HepG2 (cell line): ENCODE measurements around the gene TIMM23. TPM values are rescaled to one million over a fixed set of nuclear protein-coding genes. Genes with fewer than 3 reads are reported as not detected.
A peak's percentile ranks its signal among the peaks of the same experiment; 100 is the strongest.

Experiments
- DMAP1 ChIP-seq: IDR thresholded peaks from 2 replicates; pipeline ENCODE4 v1.6.1; 2016
- KDM4B ChIP-seq: sonication (generic); formaldehyde crosslinking; IDR thresholded peaks from 2 replicates; pipeline ENCODE4 v1.4.0; 2020; ENCODE audit warnings: missing genetic modification reagents
- RFXANK ChIP-seq: IDR thresholded peaks from 2 replicates; pipeline ENCODE4 v1.6.1; 2016
- RXRA ChIP-seq: sonication (generic); formaldehyde crosslinking; IDR thresholded peaks from 2 replicates; pipeline ENCODE4 v1.5.1; 2020; ENCODE audit warnings: missing genetic modification reagents
- SCMH1 ChIP-seq: sonication (generic); formaldehyde crosslinking; IDR thresholded peaks from 2 replicates; pipeline ENCODE4 v1.9.0; 2021; ENCODE audit warnings: missing genetic modification reagents, mild to moderate bottlenecking, borderline replicate concordance
- TBL1XR1 ChIP-seq: fragments of 150-350 bp; IDR thresholded peaks from 2 replicates; pipeline ENCODE4 v1.6.1; 2014; ENCODE audit warnings: borderline replicate concordance, low read length; ENCODE audit not compliant: partially characterized antibody
- TCF7 ChIP-seq: sonication (generic); IDR thresholded peaks from 2 replicates; pipeline ENCODE4 v1.6.1; 2016; ENCODE audit warnings: antibody characterized with exemption, low read depth
- TOE1 ChIP-seq: sonication (generic); formaldehyde crosslinking; IDR thresholded peaks from 2 replicates; pipeline ENCODE4 v1.4.0; 2020; ENCODE audit warnings: mild to moderate bottlenecking, missing genetic modification reagents
- U2AF2 ChIP-seq: fragments of 200-400 bp; formaldehyde crosslinking; IDR thresholded peaks from 2 replicates; pipeline ENCODE4 v1.6.1; 2017; ENCODE audit warnings: low read depth, mild to moderate bottlenecking, low read length
- ZBTB38 ChIP-seq: sonication (generic); formaldehyde crosslinking; IDR thresholded peaks from 2 replicates; pipeline ENCODE4 v1.5.1; 2020; ENCODE audit warnings: mild to moderate bottlenecking, missing genetic modification reagents
- ZNF205 ChIP-seq: IDR thresholded peaks from 2 replicates; pipeline ENCODE4 v1.6.1; 2018; ENCODE audit warnings: missing biosample characterization, missing genetic modification reagents
- ZNF33A ChIP-seq: sonication (generic); formaldehyde crosslinking; IDR thresholded peaks from 2 replicates; pipeline ENCODE4 v1.5.1; 2020; ENCODE audit warnings: missing genetic modification reagents, mild to moderate bottlenecking, moderate library complexity, borderline replicate concordance
- ZNF589 ChIP-seq: sonication (generic); formaldehyde crosslinking; conservative IDR thresholded peaks from 2 replicates; pipeline ENCODE4 v1.8.0; 2022; ENCODE audit warnings: mild to moderate bottlenecking, moderate library complexity, missing genetic modification reagents
- ZNF607 ChIP-seq: sonication (generic); formaldehyde crosslinking; IDR thresholded peaks from 2 replicates; pipeline ENCODE4 v1.5.1; 2020; ENCODE audit warnings: missing genetic modification reagents, mild to moderate bottlenecking, borderline replicate concordance
- ZNF747 ChIP-seq: sonication (generic); formaldehyde crosslinking; IDR thresholded peaks from 2 replicates; pipeline ENCODE4 v1.8.1; 2023; ENCODE audit warnings: missing genetic modification reagents, mild to moderate bottlenecking, borderline replicate concordance
- ZNF788 ChIP-seq: sonication (generic); formaldehyde crosslinking; IDR thresholded peaks from 2 replicates; pipeline ENCODE4 v1.5.0; 2020; ENCODE audit warnings: mild to moderate bottlenecking, missing genetic modification reagents, borderline replicate concordance
- polyA plus RNA-seq, 8 experiments: library from polyadenylated mRNA; depleted of rRNA in 3 of 8; stranded (reverse) in 7 of 8; unstranded in 1 of 8; fragments of >200 nt; fragmentation: Illumina TruSeq in 4 of 8; extraction: Trizol in 4 of 8; gene quantifications; 2 replicates each; pipeline versions ENCODE4 v1.2.1 to v1.2.3, GENCODE V29; 2011 to 2016; ENCODE audit warnings: low read depth in 4 of 8, missing spikeins in 1 of 8, mixed read lengths in 1 of 8; ENCODE audit not compliant: insufficient read depth in 1 of 8
- total RNA-seq, 5 experiments: library from RNA; depleted of rRNA; stranded (reverse); fragments of >200 nt; fragmentation: Illumina TruSeq; extraction: Trizol; gene quantifications; 2 replicates each; pipeline ENCODE4 v1.2.3, GENCODE V29; 2016; ENCODE audit warnings: low read depth in 1 of 5
- TF ChIP-seq, protein P1 (sequence below): sonication (generic); formaldehyde crosslinking; IDR thresholded peaks from 2 replicates; pipeline ENCODE4 v1.5.0; 2020; ENCODE audit warnings: mild to moderate bottlenecking, missing genetic modification reagents, borderline replicate concordance
- TF ChIP-seq, protein P2 (sequence below): sonication (generic); formaldehyde crosslinking; IDR thresholded peaks from 2 replicates; pipeline ENCODE4 v1.8.0; 2022; ENCODE audit warnings: missing genetic modification reagents, mild to moderate bottlenecking, borderline replicate concordance
- TF ChIP-seq, protein P3 (sequence below): sonication (generic); formaldehyde crosslinking; IDR thresholded peaks from 2 replicates; pipeline ENCODE4 v1.5.1; 2020; ENCODE audit warnings: mild to moderate bottlenecking, moderate library complexity, missing genetic modification reagents
- TF ChIP-seq, protein P4 (sequence below): sonication (generic); formaldehyde crosslinking; IDR thresholded peaks from 2 replicates; pipeline ENCODE4 v1.4.0; 2020; ENCODE audit warnings: missing genetic modification reagents

Gene TIMM23
- total and polyA plus RNA-seq, 2 of the 13 experiments (the other 11 are each of a cell fraction or from before 2014, with no cell fraction given): 80.2 to 98.6 TPM

DNA sequence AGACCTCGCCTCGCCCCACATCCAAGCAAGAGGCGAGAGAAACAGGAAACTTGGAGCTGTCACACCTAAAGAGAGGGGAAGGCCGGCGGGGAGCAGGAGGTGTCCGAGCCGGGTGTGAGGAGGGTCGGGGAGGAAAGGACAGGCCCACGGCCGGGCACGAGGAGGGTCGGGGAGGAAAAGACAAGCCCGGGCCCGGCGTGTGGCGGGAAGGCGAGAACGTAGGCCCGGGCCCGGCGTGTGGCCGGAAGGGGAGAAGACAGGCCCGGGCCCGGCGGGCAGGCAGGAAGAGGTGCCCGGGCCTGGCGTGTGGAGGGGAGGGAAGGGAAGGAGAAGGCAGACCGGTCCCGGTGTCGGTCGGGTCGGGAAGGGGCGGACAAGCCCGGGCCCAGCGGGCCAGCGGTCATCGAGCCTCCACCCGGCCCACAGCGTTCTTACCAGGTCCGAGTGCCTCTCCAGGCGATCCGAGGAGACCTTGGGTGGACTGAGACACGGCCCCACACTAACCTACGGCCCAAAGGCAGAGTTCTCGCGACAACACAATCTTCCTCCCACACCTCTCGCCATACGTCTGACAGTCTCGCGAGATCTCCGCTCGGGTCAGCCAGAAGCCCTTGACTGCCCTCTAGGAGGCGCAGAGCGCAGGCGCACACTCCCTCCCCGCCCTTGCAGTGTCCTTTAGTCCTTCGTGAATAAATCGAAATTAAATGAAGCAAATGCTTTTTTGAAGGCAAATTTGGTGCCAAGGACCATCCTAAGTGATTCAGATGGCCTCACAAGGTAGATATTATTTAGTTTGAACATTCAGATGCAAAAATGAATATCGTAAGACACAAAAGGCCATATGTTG, 58.0 kb downstream of the TIMM23 start, which contains the start of gene NCOA4 (continued):
- TF ChIP-seq, protein P1, sequence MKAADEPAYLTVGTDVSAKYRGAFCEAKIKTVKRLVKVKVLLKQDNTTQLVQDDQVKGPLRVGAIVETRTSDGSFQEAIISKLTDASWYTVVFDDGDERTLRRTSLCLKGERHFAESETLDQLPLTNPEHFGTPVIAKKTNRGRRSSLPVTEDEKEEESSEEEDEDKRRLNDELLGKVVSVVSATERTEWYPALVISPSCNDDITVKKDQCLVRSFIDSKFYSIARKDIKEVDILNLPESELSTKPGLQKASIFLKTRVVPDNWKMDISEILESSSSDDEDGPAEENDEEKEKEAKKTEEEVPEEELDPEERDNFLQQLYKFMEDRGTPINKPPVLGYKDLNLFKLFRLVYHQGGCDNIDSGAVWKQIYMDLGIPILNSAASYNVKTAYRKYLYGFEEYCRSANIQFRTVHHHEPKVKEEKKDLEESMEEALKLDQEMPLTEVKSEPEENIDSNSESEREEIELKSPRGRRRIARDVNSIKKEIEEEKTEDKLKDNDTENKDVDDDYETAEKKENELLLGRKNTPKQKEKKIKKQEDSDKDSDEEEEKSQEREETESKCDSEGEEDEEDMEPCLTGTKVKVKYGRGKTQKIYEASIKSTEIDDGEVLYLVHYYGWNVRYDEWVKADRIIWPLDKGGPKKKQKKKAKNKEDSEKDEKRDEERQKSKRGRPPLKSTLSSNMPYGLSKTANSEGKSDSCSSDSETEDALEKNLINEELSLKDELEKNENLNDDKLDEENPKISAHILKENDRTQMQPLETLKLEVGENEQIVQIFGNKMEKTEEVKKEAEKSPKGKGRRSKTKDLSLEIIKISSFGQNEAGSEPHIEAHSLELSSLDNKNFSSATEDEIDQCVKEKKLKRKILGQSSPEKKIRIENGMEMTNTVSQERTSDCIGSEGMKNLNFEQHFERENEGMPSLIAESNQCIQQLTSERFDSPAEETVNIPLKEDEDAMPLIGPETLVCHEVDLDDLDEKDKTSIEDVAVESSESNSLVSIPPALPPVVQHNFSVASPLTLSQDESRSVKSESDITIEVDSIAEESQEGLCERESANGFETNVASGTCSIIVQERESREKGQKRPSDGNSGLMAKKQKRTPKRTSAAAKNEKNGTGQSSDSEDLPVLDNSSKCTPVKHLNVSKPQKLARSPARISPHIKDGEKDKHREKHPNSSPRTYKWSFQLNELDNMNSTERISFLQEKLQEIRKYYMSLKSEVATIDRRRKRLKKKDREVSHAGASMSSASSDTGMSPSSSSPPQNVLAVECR (CRISPR knock-in tag): peak; percentile 87
- no peak for TF ChIP-seq ZNF205 (CRISPR knock-in tag)
- TF ChIP-seq RFXANK: peak; percentile 46; the same call in 1 of the 2 replicates
- TF ChIP-seq ZNF747 (CRISPR knock-in tag): peak; percentile 49; the same call in 1 of the 2 replicates
- TF ChIP-seq TOE1 (CRISPR knock-in tag): no peak
- peak; percentile 63 for TF ChIP-seq DMAP1 (CRISPR knock-in tag)
- TF ChIP-seq, protein P2, sequence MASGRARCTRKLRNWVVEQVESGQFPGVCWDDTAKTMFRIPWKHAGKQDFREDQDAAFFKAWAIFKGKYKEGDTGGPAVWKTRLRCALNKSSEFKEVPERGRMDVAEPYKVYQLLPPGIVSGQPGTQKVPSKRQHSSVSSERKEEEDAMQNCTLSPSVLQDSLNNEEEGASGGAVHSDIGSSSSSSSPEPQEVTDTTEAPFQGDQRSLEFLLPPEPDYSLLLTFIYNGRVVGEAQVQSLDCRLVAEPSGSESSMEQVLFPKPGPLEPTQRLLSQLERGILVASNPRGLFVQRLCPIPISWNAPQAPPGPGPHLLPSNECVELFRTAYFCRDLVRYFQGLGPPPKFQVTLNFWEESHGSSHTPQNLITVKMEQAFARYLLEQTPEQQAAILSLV (CRISPR knock-in tag): 0 out of 2 replicates have a peak, but pooled peaks have one; percentile 45
- no peak for TF ChIP-seq SCMH1 (CRISPR knock-in tag)
- no peak for TF ChIP-seq TCF7
- peak; percentile 65; the same call in 1 of the 2 replicates for TF ChIP-seq ZNF607 (CRISPR knock-in tag)
- TF ChIP-seq ZBTB38 (CRISPR knock-in tag): peak; percentile 75
- TF ChIP-seq, protein P3, sequence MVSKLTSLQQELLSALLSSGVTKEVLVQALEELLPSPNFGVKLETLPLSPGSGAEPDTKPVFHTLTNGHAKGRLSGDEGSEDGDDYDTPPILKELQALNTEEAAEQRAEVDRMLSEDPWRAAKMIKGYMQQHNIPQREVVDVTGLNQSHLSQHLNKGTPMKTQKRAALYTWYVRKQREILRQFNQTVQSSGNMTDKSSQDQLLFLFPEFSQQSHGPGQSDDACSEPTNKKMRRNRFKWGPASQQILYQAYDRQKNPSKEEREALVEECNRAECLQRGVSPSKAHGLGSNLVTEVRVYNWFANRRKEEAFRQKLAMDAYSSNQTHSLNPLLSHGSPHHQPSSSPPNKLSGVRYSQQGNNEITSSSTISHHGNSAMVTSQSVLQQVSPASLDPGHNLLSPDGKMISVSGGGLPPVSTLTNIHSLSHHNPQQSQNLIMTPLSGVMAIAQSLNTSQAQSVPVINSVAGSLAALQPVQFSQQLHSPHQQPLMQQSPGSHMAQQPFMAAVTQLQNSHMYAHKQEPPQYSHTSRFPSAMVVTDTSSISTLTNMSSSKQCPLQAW (CRISPR knock-in tag): 0 out of 2 replicates have a peak, but pooled peaks have one; percentile 39
- TF ChIP-seq, protein P4, sequence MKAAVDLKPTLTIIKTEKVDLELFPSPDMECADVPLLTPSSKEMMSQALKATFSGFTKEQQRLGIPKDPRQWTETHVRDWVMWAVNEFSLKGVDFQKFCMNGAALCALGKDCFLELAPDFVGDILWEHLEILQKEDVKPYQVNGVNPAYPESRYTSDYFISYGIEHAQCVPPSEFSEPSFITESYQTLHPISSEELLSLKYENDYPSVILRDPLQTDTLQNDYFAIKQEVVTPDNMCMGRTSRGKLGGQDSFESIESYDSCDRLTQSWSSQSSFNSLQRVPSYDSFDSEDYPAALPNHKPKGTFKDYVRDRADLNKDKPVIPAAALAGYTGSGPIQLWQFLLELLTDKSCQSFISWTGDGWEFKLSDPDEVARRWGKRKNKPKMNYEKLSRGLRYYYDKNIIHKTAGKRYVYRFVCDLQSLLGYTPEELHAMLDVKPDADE (CRISPR knock-in tag): 0 out of 2 replicates have a peak, but pooled peaks have one; percentile 21
- TF ChIP-seq ZNF788 (CRISPR knock-in tag): peak; percentile 73
- peak; percentile 26 for TF ChIP-seq TBL1XR1
- peak; percentile 23; the same call in 1 of the 2 replicates for TF ChIP-seq KDM4B
- no peak for TF ChIP-seq U2AF2
- TF ChIP-seq ZNF589 (CRISPR knock-in tag): no peak
- TF ChIP-seq ZNF33A: no peak
- no peak; the same call in none of the 2 replicates for TF ChIP-seq RXRA (CRISPR knock-in tag)
